Measurements from ENCODE around the gene SPHK1.

Gene SPHK1

DNA sequence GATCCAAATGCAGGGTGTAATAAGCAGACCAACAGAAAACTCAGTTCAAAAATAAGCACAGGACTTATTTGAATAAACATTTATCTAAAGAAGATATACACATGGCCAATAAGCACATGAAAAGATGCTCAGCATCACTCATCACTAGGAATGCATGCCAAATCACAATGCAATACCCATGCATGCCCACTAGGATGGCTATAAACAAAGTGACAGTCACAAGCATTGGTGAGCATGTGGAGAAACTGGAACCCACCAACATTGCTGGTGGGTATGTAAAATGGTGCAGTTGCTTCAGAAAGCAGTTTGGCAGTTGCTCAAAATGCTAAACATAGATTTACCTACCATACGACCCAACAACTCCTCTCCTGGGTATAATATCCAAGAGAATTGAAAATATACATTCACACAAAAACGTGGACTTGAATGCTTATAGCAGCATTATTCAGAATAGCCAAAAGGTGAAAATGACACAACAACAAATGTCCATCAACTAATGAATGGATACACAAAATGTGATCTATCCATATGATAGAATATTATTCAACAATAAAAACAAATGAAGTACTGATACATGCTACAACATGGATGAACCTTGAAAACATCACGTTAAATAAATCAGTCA is 48.4 kb downstream of the SPHK1 start:
- DNase-seq = no peak
- Histone ChIP-seq H3K27ac (no peak overlapping the region), H3K27me3 (ENCODE audit: insufficient read depth, low read depth, severe bottlenecking) (no peaks in the 10 kb centered on the region), H3K36me3 (peaks cover 8% of the 10 kb centered on the region), H3K4me3 (ENCODE audit: low read depth, low read length) (no peak overlapping the region), H3K9me3 (ENCODE audit: severe bottlenecking) (no peaks in the 10 kb centered on the region)
- TF ChIP-seq, protein P1, sequence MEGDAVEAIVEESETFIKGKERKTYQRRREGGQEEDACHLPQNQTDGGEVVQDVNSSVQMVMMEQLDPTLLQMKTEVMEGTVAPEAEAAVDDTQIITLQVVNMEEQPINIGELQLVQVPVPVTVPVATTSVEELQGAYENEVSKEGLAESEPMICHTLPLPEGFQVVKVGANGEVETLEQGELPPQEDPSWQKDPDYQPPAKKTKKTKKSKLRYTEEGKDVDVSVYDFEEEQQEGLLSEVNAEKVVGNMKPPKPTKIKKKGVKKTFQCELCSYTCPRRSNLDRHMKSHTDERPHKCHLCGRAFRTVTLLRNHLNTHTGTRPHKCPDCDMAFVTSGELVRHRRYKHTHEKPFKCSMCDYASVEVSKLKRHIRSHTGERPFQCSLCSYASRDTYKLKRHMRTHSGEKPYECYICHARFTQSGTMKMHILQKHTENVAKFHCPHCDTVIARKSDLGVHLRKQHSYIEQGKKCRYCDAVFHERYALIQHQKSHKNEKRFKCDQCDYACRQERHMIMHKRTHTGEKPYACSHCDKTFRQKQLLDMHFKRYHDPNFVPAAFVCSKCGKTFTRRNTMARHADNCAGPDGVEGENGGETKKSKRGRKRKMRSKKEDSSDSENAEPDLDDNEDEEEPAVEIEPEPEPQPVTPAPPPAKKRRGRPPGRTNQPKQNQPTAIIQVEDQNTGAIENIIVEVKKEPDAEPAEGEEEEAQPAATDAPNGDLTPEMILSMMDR (IDR thresholded peaks at IDR 0.05; ENCODE audit: low read depth, low read length) = peak; percentile 67

GRCh38 chr17:76433693-76434092 is 49.3 kb downstream of the SPHK1 start:
- Histone ChIP-seq H3K9me3 (ENCODE audit: severe bottlenecking) (no peaks in the 10 kb centered on the region), H3K27me3 (ENCODE audit: insufficient read depth, low read depth, severe bottlenecking) (no peaks in the 10 kb centered on the region), H3K36me3 (peaks cover 10% of the 10 kb centered on the region), H3K27ac (no peak overlapping the region), H3K4me3 (ENCODE audit: low read depth, low read length) (no peak overlapping the region)
- TF ChIP-seq, protein P1 (IDR thresholded peaks at IDR 0.05; ENCODE audit: low read depth, low read length) = no peak
- no peak for DNase-seq

DNA sequence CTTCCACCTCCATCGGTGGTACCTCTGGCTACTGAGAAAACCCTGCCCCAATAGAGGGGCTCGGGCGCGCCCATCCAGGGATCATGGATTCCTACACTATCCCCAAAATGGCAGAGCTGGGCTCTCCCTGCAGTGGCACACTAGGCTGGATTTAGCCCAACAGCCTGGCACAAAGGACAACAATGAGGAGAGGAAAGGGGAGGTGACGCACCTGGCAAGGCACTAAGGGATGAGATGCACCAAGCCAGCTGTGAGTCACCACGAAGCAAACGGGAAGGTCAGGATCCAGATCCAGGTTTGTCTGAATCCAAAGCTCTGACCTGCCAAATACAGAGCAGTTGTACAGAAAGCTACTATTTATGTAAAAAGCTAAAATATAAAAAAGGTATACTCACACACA is 50.5 kb downstream of the SPHK1 start:
- TF ChIP-seq, protein P1 (IDR thresholded peaks at IDR 0.05; ENCODE audit: low read depth, low read length) = no peak
- Histone ChIP-seq H3K9me3 (ENCODE audit: severe bottlenecking) (no peaks in the 10 kb centered on the region), H3K27ac (no peak overlapping the region), H3K27me3 (ENCODE audit: insufficient read depth, low read depth, severe bottlenecking) (no peaks in the 10 kb centered on the region), H3K36me3 (peaks cover 12% of the 10 kb centered on the region), H3K4me3 (ENCODE audit: low read depth, low read length) (no peak overlapping the region)
- no peak for DNase-seq

DNA sequence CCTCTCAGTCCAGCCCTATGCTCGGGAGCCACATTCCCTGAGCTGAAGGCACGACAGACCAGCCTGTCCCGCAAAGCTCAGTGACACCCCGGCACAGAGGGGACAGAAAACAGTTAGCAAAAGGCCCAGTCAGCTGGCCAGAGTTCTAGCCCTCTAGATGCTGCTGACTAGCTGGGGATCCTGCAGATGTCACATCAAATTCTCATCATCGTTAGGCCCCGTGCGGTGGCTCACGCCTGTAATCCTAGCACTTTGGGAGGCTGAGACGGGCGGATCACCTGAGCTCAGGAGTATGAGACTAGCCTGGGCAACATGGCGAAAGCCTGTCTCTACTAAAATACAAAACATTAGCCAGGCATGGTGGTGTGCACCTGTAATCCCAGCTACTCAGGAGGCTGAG is 51.3 kb downstream of the SPHK1 start:
- Histone ChIP-seq H3K27ac (no peak overlapping the region), H3K36me3 (peaks cover 11% of the 10 kb centered on the region), H3K27me3 (ENCODE audit: insufficient read depth, low read depth, severe bottlenecking) (no peaks in the 10 kb centered on the region), H3K9me3 (ENCODE audit: severe bottlenecking) (no peaks in the 10 kb centered on the region), H3K4me3 (ENCODE audit: low read depth, low read length) (no peak overlapping the region)
- no peak for DNase-seq
- TF ChIP-seq, protein P1 (IDR thresholded peaks at IDR 0.05; ENCODE audit: low read depth, low read length) = no peak
